SHP77 treated with DMSO at 0.1 percent for 48 hours (cell line): Measurements from ENCODE around the gene FOXP3.

Experiments
- DNase-seq: peaks from one replicate; lab custom pipeline; 2025; lab: John Stamatoyannopoulos, UW

FOXP3 gene

DNA sequence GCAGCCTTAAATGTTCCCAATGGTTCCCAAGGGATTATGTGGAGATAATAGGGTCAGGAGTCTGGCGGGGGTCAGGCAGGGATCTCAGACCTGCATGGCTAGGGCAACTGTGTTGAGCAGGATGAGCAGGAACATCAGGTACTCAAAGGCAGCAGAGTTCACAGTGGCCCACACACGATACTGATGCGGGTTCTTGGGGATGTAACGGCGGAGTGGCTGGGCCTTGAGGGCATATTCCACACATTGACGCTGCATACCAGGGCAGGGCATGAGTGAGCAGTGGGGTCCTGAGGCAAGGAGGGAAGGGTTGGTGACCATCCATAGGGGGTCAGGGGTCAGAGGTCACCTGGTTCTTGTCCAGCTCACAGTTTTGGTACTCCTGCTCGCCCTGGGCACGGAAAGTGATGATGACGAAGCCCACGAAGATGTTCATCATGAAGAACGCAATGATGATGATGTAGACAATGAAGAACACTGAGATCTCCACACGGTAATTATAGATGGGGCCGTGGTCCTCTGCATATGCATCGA, 49.4 kb downstream of the FOXP3 start:
- no peak for DNase-seq

DNA sequence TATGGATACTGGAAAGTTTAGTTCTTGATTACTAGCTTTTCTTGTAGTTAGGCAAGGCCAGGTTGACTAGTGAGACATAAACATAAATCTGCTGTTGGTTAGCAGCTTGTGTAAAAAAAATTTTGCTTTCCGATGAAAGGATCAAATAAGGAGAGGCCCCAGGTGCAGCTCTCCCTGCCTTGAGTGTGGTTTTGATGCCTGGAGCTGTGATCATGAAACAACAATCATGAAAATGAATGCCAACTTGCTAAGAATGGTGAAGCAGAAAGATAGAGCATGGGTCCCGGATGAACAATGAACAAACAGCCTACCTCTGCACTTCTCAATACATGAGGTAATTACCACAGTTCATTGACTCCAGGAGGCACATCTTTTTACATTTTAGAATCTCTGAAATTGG, 50.1 kb downstream of the FOXP3 start:
- no peak for DNase-seq

DNA sequence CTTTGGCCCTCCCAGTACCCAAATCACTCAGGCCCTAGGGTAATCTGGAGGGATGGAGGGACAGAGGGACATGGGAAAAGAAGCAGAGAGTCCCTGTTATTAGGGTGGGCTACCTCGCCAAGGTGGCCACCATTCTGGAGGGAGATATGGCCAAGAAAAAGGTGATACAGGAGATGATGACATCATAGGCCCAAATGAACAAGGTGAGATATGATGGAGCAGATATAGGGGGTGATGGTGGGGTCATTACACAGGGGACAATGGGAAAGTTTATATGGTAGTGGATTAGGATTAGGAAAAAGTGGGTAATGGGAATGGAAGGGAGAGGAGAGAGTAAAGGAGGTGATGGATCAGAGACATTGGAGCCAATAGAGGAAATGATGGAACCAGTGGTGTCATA, 51.6 kb downstream of the FOXP3 start:
- DNase-seq, result no peak

DNA sequence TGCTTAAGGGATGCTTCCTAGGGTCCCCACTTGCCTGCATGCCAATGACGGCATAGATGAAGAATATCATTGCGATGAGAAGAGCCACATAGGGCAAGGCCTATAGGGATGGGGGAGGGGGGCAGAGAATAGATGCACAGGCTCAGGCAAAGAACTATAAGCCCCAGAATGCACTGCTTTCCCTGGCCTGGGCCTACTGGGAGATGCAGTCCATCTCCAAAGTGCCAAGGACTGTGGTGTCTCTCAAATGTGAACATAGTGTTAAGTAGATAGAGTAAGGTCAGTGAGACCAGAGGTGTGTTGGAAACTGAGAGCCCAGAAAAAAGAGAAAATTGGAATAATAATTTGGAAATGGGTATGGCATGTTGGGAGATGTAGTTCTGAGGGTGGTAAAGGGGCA, 52.3 kb downstream of the FOXP3 start:
- no peak for DNase-seq

DNA sequence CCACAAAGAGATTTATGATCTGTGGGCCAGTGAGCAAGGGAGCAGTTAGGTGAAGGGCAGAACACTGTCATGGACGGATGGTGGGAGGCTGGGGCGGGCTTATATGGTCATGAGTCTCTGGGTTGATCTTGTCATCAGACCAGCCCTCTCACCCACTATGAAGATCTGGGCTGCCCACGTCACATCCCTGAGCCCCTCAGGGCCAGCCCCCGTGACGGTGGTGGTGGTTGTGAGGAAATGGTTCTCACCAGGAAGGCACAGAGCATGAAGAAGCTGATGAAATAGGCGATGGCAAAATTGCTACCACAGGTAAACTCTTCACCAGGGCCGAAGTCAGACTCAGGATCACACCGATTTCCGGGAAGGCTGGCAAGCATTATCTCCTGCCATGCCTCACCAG, 53.4 kb downstream of the FOXP3 start:
- DNase-seq, result no peak

DNA sequence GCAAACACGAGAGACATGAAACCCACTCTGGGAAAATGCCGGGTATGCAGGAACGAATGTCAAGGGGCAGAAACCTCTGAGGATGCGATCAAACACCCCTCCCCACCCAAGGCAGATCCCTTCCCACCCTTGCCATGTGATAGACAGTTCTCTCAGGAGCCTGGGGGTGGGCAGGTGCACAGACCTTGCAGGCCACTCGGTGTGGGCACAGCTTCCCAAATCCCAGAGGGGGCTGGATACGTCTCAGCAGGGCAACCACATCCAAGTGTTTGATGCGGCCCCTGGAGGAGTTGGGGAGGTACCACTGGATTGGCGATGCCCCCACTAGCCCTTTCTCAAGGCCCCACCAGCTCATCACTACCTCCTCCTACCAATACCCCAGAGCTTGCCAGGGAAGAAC, 54.1 kb downstream of the FOXP3 start:
- DNase-seq, result no peak

DNA sequence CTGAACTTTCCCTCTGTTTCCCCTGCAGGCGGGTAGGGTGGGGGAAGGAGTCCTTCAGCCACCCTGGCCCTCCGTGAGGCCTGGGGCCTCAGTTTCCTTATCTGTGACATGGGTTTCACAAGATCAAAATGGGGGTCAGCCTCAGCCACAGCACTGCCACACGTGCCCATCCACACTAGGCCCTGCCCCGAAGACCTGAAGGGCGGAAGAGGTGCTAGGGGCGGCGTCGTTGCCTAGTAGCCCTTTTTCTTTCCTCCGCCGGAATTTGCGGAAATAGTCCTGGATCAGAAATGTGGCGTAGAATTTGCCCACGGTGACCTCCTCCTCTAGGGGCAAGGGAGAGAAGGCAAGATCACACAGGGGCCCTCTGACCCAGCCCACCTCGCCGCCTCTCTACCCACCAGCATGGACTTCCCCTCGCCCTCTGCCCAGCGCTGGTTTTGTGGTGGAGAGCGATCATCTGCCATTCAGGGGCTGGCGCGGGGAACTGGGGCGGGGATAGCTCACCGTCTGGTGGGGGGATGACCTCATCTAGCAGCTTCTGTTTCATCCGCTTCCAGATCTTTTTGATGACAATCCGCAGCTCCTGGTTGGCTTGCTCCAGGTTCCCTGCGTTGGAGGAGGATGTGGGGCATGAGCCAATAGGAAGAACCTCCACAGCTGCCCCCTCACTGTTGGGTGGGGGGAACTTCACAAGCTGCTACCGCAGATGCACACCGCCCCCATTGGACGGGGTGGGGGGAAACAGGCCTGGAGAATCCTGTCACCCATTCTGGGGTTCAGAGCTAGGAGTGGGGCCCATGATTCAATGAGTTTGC, 54.9 kb downstream of the FOXP3 start:
- no peak for DNase-seq

DNA sequence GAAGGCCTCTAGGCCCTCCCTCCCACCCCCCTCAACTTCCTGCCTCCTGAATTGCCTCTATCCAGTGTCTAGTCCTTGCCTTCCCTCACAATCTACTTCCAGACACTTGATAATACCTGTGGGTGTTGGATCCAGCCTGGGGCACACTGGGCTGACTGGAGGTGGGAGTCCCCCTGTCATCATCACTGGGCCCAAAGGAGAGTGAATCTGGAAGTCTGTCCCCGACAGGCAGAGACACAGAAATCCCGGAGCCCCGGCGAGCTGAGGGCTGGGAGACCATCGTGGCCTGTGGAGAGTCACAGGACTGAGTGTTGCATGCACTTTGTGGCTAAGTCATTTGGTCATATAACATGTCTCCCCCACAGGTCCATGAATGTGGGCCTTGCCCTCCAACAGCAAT, 56.1 kb downstream of the FOXP3 start:
- DNase-seq, result no peak

DNA sequence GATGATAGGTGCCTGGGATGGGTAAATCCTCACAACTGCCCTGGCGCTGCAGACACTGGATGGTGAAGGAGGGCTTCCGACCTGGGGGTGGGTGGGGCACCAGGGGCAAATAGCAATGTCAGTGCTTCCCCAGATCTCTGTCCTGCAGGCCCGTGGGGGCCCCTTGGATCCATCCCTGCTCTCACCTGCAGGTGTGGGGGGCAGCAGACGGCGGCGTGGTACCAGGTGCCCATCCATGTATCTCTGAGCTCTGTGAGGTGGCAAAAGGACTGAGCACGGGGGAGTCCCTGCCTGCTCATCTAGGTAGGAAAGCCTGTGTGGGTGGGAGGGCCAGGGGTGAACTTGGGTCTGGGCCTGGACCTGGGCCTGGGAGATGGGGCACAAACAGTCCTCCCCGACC, 58.0 kb downstream of the FOXP3 start:
- DNase-seq, result no peak

DNA sequence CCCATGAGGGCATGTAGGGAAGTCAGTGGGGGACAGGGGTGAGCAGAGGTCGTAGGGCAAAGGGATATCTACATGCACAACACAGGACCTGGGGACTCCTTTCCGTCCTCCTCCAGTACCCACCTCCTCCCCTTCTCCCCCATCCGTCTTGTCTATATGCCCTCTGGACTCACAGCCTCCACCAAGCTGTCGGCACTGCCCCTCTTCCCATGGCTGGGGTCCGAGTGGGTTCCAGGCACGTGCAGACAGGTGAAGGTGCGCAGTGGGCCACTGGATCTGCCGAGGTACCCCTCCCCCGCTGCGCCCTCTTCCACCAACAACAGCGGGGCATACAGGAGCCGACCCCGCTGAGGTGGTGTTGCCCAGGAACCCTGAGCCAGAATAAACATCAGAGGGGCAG, 59.1 kb downstream of the FOXP3 start:
- DNase-seq, result no peak

DNA sequence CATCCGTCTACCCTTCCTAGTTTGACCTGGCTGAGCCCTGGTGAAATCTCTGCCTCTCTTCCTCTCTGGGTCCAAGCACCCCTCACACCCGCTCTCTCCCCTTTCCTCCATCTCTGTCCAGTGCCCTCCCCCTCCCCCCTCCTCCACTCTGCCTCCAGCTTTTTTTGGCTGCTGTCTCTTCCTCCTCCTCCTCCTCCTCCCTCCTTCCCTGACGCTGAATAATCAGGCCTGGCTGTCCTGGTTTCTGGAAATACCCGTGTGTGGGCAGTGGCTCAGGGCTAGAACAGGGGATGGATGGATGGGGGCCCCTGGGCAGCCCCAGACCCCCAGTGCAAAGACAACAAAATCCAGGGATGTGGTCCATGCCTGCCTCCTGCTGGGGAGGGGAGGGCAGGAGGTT, 59.8 kb downstream of the FOXP3 start:
- no peak for DNase-seq

DNA sequence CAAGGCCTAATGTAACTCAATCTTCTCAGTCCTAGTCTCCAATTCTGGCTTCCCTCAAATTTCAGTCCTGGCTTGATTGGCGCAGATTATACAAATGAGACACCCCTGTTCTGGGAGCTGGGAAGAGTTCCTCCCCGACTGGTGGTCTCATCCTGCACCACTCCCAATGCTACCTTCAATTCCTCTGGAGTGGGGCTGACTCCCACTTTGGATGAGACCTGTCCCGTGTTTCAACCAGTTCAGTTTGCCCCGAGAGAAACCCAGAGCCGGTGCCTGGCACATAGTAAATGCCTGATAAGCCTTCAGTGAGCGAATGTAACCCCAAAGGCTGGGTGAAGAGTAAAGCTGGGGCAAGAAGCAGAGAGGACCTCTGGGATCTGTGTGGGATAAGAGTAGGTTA, 60.5 kb downstream of the FOXP3 start:
- DNase-seq, result no peak

DNA sequence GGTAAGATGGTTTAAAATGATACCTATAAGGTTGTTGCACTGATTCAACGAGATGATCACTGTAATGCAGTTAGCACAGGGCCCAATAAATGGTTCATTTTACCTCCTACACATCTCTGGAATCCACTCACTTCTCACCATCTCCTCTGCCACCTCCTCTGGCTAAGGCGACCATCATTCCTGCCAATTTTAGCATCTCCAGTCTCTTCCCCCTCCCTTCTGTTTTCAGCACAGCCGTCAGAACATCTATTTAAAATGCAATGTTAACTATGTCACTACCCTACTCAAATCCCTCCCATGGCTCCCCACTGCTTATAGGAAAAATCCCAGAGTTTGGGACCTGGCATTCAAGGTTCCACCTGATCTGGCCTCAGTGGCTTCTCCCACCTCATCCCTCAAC, 61.0 kb downstream of the FOXP3 start:
- DNase-seq, result no peak

DNA sequence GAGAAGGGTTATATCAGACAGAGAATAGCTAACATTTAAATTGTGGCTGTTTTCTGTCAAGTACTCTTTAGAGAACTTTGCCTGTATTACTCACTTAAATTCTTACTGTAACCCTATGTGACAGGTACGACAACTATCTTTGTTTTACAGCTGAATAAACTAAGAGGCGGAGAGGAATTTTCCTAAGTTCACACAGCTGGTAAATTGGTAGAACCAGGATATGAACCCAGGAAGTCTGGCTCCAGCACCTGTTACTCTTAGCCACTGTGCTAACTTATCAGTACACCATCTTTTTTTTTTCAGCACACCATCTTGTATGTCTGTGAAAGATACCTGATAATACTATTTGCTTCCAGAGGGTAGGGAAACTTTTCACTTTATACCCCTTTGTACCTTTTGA, 62.5 kb downstream of the FOXP3 start:
- no peak for DNase-seq
